ENCODE data around the gene RAB11FIP2.

DNA sequence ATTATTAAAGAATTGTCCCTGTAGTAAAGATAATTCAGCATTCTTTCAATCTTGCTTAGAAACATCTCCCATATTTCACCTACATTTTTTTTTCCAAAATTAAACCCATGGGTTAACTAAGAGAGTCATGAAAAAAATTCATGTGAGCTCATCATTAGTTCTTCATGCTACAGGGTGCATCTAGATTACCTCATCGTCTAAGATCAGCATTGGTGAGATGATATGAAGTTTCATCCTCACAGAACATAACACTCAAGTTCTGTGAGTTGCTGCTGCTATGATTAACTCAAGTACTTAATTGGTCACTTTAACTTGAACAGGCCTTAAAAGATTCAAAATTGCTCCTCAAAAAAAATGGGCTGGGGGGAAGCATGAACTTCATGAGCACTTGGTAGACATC lies 50.0 kb downstream of the RAB11FIP2 start:
- TF ChIP-seq CTCF (IDR thresholded peaks at IDR 0.05), result no peak
- no peak for TF ChIP-seq POLR2A (IDR thresholded peaks at IDR 0.05)
